ENCODE data around the gene MBOAT2. TPM values are rescaled to one million over a fixed set of nuclear protein-coding genes. Genes with fewer than 3 reads are reported as not detected.

Gene MBOAT2
- polyA plus RNA-seq, 1 donor (not counting 4 experiments of a cell fraction or from before 2014, with no cell fraction given) = 121 TPM

DNA sequence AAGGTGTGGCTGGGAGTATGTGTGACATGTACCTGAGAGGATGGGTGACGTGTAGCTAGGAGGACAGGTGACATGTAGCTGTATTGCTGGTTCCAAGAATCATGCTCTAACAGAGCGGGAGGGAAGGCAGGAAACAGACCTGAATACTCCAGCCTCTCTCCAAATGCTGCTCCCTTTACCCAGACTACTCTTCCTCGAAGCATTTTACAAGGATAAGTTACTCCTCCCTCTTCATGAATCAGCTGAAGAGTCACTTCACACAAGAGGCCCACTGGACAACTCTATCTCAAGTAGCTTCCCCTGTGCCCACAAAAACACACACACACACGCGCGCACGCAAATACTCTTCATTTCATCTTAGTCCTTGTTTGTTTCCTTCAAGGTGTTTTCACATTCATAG, 113.5 kb downstream of the MBOAT2 start:
- no peaks in the 10 kb centered on the region for H3K27me3 ChIP-seq (ENCODE audit: control insufficient read depth, extremely low read depth, insufficient read depth, low read length)
- H3K9ac ChIP-seq (ENCODE audit: control insufficient read depth, extremely low read depth, insufficient read depth, low read length) = no peak overlapping the region
- H3K79me2 ChIP-seq (ENCODE audit: control insufficient read depth, insufficient read depth, low read length) = peaks cover 3% of the 10 kb centered on the region
- peaks cover 8 to 16% of the 10 kb centered on the region in 2 experiments for H3K36me3 ChIP-seq (ENCODE audit: control insufficient read depth in 2 of 2, extremely low read depth in 1 of 2, insufficient read depth in 2 of 2, low read length in 2 of 2)
- no peaks in the 10 kb centered on the region for H3K4me1 ChIP-seq (ENCODE audit: control insufficient read depth, extremely low read depth, insufficient read depth, low read length)
- DNase-seq (ENCODE audit: low read depth, low spot score) (no peak), FAIRE-seq (no peak)
- TF ChIP-seq, protein P1, sequence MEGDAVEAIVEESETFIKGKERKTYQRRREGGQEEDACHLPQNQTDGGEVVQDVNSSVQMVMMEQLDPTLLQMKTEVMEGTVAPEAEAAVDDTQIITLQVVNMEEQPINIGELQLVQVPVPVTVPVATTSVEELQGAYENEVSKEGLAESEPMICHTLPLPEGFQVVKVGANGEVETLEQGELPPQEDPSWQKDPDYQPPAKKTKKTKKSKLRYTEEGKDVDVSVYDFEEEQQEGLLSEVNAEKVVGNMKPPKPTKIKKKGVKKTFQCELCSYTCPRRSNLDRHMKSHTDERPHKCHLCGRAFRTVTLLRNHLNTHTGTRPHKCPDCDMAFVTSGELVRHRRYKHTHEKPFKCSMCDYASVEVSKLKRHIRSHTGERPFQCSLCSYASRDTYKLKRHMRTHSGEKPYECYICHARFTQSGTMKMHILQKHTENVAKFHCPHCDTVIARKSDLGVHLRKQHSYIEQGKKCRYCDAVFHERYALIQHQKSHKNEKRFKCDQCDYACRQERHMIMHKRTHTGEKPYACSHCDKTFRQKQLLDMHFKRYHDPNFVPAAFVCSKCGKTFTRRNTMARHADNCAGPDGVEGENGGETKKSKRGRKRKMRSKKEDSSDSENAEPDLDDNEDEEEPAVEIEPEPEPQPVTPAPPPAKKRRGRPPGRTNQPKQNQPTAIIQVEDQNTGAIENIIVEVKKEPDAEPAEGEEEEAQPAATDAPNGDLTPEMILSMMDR (optimal IDR thresholded peaks at IDR 0.05 in 1 of 3, IDR thresholded peaks at IDR 0.05 in 1 of 3, conservative IDR thresholded peaks at IDR 0.05 in 1 of 3; ENCODE audit: extremely low read depth in 1 of 3, insufficient read depth in 2 of 3, low read length in 3 of 3) = no peak
- no peak for TF ChIP-seq EZH2 (IDR thresholded peaks at IDR 0.05; ENCODE audit: low read length)
- no peak overlapping the region for H2AFZ ChIP-seq (ENCODE audit: control insufficient read depth, low read length)
- no peaks in the 10 kb centered on the region for H3K9me1 ChIP-seq (ENCODE audit: control insufficient read depth, extremely low read depth, insufficient read depth, low read length)
- no peaks in the 10 kb centered on the region for H4K20me1 ChIP-seq (ENCODE audit: control insufficient read depth, extremely low read depth, insufficient read depth, low read length)
- H3K4me3 ChIP-seq (ENCODE audit: control insufficient read depth in 2 of 3, extremely low read depth in 1 of 3, insufficient read depth in 2 of 3, low read depth in 1 of 3, low read length in 3 of 3) = no peak overlapping the region
- dilution Hi-C loops (cut with MboI; ENCODE audit: extremely low pct_ligation_motif_present, low sequenced_read_pairs) = no loop called here
- H3K9me3 ChIP-seq (ENCODE audit: control insufficient read depth, low read depth, low read length) = no peaks in the 10 kb centered on the region
- no peak overlapping the region for H3K4me2 ChIP-seq (ENCODE audit: control insufficient read depth, extremely low read depth, insufficient read depth, low read depth, low read length)
- H3K27ac ChIP-seq (ENCODE audit: control insufficient read depth, insufficient read depth, low read length) = no peak overlapping the region

DNA sequence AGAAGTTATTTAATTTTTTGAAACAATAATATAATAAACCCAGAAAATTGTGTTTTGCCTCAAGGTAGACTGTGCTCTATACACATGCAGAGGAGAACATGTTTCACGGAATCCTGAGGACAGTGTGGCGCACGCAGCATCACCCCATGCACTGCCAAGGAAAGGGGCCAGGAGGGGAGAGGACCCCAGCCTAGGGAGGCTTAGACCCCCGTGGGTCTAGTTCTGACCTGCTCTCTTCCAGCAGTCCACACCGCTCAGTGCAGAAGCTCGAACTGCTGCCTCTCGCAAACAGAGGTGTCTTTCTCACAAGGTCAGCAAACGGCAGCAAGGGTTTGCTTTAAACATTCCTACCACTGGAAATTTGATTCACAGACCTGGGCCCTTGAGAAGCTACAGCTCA, 114.5 kb downstream of the MBOAT2 start:
- no peak for TF ChIP-seq EZH2 (IDR thresholded peaks at IDR 0.05; ENCODE audit: low read length)
- TF ChIP-seq, protein P1 (optimal IDR thresholded peaks at IDR 0.05 in 1 of 3, IDR thresholded peaks at IDR 0.05 in 1 of 3, conservative IDR thresholded peaks at IDR 0.05 in 1 of 3; ENCODE audit: extremely low read depth in 1 of 3, insufficient read depth in 2 of 3, low read length in 3 of 3) = no peak
- H3K9me3 ChIP-seq (ENCODE audit: control insufficient read depth, low read depth, low read length) = no peaks in the 10 kb centered on the region
- FAIRE-seq (no peak), DNase-seq (ENCODE audit: low read depth, low spot score) (no peak)
- H3K4me2 ChIP-seq (ENCODE audit: control insufficient read depth, extremely low read depth, insufficient read depth, low read depth, low read length) = no peak overlapping the region
- no peaks in the 10 kb centered on the region for H4K20me1 ChIP-seq (ENCODE audit: control insufficient read depth, extremely low read depth, insufficient read depth, low read length)
- H3K9me1 ChIP-seq (ENCODE audit: control insufficient read depth, extremely low read depth, insufficient read depth, low read length) = no peaks in the 10 kb centered on the region
- H3K4me3 ChIP-seq (ENCODE audit: control insufficient read depth in 2 of 3, extremely low read depth in 1 of 3, insufficient read depth in 2 of 3, low read depth in 1 of 3, low read length in 3 of 3) = no peak overlapping the region
- H3K36me3 ChIP-seq (ENCODE audit: control insufficient read depth in 2 of 2, extremely low read depth in 1 of 2, insufficient read depth in 2 of 2, low read length in 2 of 2) = peaks cover 3 to 16% of the 10 kb centered on the region in 2 experiments
- dilution Hi-C loops (cut with MboI; ENCODE audit: extremely low pct_ligation_motif_present, low sequenced_read_pairs) = no loop called here
- H2AFZ ChIP-seq (ENCODE audit: control insufficient read depth, low read length) = no peak overlapping the region
- no peak overlapping the region for H3K9ac ChIP-seq (ENCODE audit: control insufficient read depth, extremely low read depth, insufficient read depth, low read length)
- no peak overlapping the region for H3K27ac ChIP-seq (ENCODE audit: control insufficient read depth, insufficient read depth, low read length)
- H3K4me1 ChIP-seq (ENCODE audit: control insufficient read depth, extremely low read depth, insufficient read depth, low read length) = no peaks in the 10 kb centered on the region
- peaks cover 3% of the 10 kb centered on the region for H3K79me2 ChIP-seq (ENCODE audit: control insufficient read depth, insufficient read depth, low read length)
- no peaks in the 10 kb centered on the region for H3K27me3 ChIP-seq (ENCODE audit: control insufficient read depth, extremely low read depth, insufficient read depth, low read length)

All from keratinocyte (primary cell).